Thyroid gland (tissue), 4 donors: ENCODE data around the gene STRBP.

Source experiments
- POLR2A ChIP-seq, 2 donors: fragments of 450-650 bp; IDR thresholded peaks; one replicate each; pipeline ENCODE4 v1.6.1; 2017; ENCODE audit warnings: antibody characterized with exemption in 2 of 2, mild to moderate bottlenecking in 2 of 2, moderate library complexity in 1 of 2
- TF ChIP-seq, protein P1 (sequence below), 6 experiments: fragments of 200-600 bp in 3 of 6; fragments of 450-650 bp in 3 of 6; sonication (generic) in 3 of 6; IDR thresholded peaks; one replicate each; pipeline ENCODE4 v1.5.1; 2016 to 2019; ENCODE audit warnings: antibody characterized with exemption in 6 of 6, mild to moderate bottlenecking in 2 of 6, inconsistent platforms in 1 of 6, moderate library complexity in 1 of 6

DNA sequence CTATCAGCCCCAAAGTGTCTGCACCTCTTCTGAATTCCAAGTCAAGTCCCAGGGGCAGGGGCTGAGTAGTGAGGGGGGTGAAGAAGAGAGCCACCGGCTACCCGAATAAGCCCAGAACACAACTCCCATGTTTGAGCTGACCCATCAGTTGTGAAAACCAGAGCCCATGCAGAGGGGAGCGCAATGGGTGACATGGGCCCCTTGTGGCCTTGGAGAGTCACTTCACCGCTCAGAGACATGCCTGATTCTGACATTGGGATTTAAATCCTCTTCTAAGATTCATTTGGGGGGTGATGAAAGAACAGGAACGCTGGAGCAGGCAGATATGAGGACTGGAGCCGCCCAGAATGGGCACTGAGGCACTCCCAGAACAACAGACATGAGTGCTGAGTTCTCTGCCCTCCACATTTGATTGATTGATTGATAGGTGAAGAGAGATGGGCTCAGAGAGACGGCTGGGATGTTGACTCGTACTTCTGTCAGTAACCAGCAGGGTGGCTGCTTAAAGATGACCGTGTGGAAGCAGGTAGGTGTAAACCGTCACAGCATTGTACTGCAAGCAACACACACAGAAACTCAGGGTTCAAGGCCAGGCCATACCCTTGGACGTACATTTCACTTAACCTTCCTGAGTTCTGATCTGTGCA lies 160.6 kb downstream of the STRBP start:
- TF ChIP-seq, protein P1, sequence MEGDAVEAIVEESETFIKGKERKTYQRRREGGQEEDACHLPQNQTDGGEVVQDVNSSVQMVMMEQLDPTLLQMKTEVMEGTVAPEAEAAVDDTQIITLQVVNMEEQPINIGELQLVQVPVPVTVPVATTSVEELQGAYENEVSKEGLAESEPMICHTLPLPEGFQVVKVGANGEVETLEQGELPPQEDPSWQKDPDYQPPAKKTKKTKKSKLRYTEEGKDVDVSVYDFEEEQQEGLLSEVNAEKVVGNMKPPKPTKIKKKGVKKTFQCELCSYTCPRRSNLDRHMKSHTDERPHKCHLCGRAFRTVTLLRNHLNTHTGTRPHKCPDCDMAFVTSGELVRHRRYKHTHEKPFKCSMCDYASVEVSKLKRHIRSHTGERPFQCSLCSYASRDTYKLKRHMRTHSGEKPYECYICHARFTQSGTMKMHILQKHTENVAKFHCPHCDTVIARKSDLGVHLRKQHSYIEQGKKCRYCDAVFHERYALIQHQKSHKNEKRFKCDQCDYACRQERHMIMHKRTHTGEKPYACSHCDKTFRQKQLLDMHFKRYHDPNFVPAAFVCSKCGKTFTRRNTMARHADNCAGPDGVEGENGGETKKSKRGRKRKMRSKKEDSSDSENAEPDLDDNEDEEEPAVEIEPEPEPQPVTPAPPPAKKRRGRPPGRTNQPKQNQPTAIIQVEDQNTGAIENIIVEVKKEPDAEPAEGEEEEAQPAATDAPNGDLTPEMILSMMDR (IDR thresholded peaks at IDR 0.05): no peak
- TF ChIP-seq POLR2A (IDR thresholded peaks at IDR 0.05): no peak
